LNCAP (cell line): Measurements from ENCODE around the gene IGF2R.

Experiments used
- CTCF ChIP-seq: fragments of 450-650 bp; IDR thresholded peaks from 2 replicates; pipeline ENCODE4 v1.5.1; 2017; ENCODE audit warnings: mild to moderate bottlenecking

The IGF2R gene

GRCh38 chr6:160060221-160060620 is 91.3 kb downstream of the IGF2R start:
- TF ChIP-seq CTCF: no peak

GRCh38 chr6:160060920-160061447 is 92.1 kb downstream of the IGF2R start:
- TF ChIP-seq CTCF: no peak

- no peak for TF ChIP-seq CTCF
Observed at GRCh38 chr6:160063771-160064413, 95.0 kb downstream of the IGF2R start.

GRCh38 chr6:160065200-160065599 is 96.3 kb downstream of the IGF2R start:
- TF ChIP-seq CTCF: no peak

- no peak for TF ChIP-seq CTCF
Observed at GRCh38 chr6:160067564-160067963, 98.7 kb downstream of the IGF2R start.

GRCh38 chr6:160068346-160068745 is 99.5 kb downstream of the IGF2R start:
- no peak for TF ChIP-seq CTCF

- TF ChIP-seq CTCF: no peak
Observed at GRCh38 chr6:160069050-160069454, 100.2 kb downstream of the IGF2R start.

GRCh38 chr6:160069459-160069858 is 100.6 kb downstream of the IGF2R start:
- no peak for TF ChIP-seq CTCF
